B cell (primary cell): ENCODE measurements around the gene BRI3.

Experiments used
- CTCF ChIP-seq: fragments of 200-600 bp; IDR thresholded peaks from one replicate; pipeline ENCODE4 v1.8.0; 2022; ENCODE audit warnings: antibody characterized with exemption, mild to moderate bottlenecking
- EZH2 ChIP-seq: IDR thresholded peaks from 2 replicates; pipeline ENCODE4 v1.6.1; 2012; ENCODE audit warnings: borderline replicate concordance, low read depth, mild to moderate bottlenecking, moderate library complexity, low read length; ENCODE audit not compliant: insufficient read depth, poor library complexity, severe bottlenecking

GRCh38 chr7:98303176-98303865, 21.8 kb downstream of the BRI3 start:
- TF ChIP-seq CTCF = no peak
- TF ChIP-seq EZH2 = no peak
